ENCODE measurements around the gene OR5AN1.
"Not testable (repeated sequence)": the region's sequence is repeated elsewhere in the genome, so short reads cannot be mapped to it uniquely, and the experiment has no call there.

OR5AN1 gene, protein sequence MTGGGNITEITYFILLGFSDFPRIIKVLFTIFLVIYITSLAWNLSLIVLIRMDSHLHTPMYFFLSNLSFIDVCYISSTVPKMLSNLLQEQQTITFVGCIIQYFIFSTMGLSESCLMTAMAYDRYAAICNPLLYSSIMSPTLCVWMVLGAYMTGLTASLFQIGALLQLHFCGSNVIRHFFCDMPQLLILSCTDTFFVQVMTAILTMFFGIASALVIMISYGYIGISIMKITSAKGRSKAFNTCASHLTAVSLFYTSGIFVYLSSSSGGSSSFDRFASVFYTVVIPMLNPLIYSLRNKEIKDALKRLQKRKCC

DNA sequence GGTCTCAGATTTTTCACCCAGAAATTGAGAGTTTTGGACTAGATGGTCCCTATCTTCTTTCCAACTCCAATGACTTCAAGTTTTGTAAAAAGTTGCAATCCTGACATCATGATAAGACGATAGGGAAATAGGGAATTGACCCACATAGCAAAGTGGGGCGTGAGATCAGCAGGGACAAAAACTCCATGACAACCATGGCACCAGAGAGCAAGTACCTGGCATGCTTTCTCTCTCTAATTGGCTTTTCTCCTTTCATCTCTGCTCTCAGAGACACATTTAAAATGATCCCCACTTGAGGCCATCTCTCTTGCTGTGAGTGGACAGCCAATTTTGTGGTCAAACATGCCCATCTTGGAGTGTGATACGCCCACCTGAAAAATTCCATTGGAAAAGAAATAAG lies at the start of gene OR5AN1:
Gene OR5AN1 (plus strand): TSS at position 301 of the 400 bp plus-strand sequence. CDS start 5,564 bp downstream, outside the sequence.
- DNase-seq (ENCODE audit: low read depth): no peak

DNA sequence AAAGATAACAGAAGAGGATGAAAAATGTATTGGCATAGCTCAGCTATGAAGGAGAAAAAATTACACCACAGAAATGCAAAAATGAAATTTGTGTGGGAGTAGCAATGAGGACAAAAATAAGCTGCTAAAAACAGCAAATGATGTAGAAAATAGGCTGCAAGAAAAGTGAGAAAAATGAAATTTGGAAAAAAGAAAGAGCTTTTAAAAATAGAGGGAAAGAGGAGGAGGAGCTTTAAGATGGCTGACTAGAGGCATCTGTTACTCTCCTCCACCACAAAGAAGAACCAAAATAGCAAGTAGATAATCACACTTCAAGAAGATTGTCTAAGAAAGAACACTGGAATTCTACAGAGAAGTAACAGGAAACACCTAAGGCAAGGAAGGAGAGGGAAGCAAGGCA lies 23.7 kb upstream of the OR5AN1 start:
- no peak for DNase-seq (ENCODE audit: low read depth)

DNA sequence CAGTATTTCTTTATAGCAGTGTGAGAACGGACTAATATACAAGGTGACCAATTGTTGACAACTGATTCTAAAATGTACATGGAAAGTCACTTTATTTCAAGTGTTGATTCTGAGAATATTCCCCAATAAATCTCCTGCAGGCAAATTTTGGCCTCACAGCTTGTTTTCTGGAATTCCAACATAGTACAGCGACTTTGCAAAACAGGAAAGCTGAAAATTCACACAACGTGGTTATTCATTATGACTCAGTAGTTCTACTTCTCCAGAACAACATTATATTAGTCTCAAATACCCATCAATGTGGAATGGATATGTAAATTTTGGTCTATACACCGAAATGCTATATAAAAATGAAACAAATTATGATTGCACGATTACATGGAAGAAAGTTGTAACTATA lies 22.5 kb upstream of the OR5AN1 start:
- no peak for DNase-seq (ENCODE audit: low read depth)

DNA sequence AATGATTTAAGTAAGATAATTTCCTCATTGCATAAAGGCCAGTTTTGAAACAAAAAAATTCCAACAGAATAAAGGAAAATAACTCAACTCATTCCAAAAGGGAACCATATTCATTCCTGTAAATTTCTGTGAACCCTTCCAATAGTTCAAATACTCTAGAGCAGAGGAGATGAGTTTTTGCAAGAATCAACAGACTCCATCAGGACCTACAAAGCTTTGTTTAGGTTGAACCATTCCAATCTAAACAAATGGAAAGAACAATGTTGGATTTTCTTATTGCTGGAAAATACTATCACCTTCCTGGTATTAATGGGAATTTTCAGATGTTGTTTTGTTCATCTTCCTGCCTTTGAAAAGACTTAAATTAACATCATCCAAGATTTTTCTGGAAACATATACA lies 21.8 kb upstream of the OR5AN1 start:
- no peak for DNase-seq (ENCODE audit: low read depth)

DNA sequence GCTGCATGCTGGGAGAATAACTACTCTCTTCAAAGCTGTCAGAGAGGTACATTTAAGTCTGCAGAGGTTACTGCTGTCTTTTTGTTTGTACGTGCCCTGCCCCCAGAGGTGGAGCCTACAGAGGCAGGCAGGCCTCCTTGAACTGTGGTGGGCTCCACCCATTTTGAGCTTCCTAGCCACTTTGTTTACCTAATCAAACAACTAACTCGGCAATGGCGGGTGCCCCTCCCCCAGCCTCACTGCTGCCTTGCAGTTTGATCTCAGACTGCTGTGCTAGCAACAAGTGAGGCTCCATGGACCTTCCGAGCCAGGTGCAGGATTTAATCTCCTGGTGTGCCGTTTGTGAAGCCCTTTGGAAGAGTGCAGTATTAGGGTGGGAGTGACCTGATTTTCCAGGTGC lies 9.0 kb upstream of the OR5AN1 start:
- DNase-seq (ENCODE audit: low read depth): not testable (repeated sequence)

DNA sequence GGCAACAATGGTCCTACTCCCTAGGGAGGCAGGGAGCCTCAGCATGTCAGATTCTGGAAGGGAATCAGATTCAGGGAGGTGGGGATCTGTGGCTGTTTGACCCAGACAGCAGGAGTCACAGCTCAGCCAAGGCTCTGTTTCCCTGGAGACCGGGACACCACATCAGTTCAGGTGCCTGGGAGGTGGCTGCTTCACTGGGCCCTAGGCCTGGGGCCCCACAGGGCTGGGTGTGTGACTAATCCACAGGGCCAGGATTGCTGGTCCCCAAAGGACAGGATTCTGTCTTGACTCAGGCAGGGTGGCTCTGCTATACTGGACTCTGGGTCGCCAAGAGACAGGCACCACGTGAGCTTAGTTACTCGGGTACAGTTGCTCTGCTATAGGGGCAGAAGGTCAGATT lies 3.5 kb upstream of the OR5AN1 start:
- DNase-seq (ENCODE audit: low read depth): no peak

DNA sequence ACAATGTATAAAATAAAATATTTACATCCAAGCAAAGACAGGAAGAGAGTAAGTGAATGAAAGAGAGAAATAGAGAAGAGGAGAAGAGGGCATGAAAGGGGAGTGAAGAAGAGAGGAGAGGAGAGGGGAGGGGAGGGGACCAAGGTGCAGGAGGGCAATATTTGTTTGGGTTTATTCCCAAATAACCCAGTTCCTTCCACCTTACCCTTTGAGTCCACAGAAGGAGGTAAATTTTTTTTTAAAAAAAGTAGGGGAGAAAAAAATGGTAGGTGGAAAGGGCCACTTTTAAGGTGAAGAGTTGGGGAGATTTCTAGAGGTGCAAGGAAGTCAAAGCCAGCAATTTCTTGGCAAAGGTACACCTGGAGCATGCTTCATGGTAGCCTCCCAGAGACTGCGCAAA lies 2.1 kb upstream of the OR5AN1 start:
- no peak for DNase-seq (ENCODE audit: low read depth)

DNA sequence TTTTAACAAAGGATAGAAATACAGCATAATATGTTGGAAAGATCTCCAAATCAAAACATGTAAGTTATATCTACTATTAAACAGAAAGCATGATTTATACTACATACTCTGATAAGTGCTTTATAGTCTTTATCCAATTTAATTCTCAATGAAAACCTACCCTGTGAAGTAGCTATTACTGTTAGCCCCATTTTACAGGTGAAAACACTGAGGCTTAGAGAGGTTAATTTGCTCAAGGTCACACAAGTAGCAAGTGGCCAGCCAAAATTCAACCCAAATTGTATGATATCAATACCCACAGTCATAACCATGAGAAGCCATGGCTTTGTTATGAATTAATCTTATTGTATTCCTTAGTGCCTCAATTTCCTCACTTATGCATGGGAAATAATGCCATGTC lies 675 bp upstream of the OR5AN1 start:
- no peak for DNase-seq (ENCODE audit: low read depth)

DNA sequence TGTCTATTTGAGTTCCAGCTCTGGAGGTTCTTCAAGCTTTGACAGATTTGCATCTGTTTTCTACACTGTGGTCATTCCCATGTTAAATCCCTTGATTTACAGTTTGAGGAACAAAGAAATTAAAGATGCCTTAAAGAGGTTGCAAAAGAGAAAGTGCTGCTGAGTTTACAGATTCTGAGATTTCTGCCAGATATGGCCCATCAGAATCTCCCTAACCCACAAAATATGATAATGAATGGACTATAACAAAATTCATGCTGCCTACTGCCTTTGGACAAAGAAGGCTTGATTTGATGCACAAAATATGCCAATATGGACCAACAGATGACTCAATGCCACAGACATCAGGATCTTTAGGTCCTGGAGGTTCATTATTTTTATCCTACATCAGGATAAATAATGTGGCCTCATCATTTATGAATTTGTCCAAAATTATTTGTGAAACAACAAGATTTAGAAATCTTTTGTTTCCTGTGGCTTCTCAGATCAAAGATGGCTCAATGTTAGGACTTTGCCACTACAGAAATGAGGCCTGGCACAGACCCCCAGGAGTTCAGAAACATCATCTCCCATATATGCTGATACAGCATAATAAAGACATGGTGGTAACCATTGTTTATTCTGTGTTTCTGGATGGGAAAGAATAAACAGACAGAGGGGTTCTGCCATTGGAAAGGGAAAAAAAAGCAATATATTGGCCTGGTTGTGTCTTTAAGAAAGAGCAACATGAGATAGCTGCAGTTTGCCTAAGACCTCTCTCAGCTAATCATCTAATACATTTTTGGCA lies 6.7 kb downstream of the OR5AN1 start:
- no peak for DNase-seq (ENCODE audit: low read depth)

DNA sequence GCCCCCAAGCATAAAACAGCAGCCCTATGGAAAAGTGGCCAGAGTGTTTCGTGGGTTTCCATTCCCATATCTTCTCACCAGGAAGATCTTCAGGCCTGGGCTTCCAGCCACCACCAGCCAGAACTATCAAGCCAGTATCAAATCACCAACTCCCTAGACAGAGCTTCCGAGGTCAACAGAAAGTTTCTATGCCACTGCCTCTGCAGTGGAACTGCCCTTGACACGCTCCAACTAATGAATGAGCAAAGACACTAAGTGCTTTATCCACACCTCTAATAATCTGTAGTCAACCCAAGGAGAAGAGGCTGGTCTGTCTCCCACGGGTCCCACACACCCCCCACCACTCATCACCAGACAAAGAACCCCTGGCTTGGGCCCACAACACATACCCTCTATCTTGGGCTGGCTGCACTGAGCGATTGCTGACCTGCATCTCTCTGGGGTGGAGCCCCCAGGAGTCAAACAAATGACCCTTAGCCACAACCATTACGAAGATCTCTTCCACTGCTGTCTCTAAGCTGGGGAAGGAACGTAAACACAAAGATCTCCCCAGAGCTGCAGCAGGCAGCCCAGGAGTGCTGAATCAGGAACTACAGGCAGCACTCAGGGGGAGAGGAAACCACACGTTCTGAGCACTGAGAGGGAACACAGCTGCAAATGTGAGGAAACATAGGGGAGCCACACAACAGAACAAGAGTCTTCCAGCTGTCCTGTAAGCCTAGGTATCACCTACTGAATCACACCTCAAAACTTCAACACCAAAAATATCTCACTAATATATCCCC lies 9.7 kb downstream of the OR5AN1 start:
- no peak for DNase-seq (ENCODE audit: low read depth)

DNA sequence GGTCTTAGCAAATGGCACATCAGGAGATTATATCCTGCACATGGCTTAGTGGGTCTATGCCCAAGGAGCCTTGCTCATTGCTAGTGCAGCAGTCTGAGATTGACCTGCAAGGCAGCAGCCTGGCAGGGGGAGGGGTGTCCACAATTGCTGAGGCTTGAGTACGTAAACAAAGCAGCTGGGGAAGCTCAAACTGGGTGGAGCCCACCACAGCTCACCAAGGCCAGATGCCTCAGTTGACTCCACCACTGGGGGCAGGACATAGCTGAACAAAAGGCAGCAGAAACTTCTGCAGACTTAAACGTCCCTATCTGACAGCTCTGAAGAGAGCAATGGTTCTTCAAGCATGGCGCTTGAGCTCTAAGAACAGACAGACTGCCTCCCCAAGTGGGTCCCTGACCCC lies 13.6 kb downstream of the OR5AN1 start:
- not testable (repeated sequence) for DNase-seq (ENCODE audit: low read depth)

DNA sequence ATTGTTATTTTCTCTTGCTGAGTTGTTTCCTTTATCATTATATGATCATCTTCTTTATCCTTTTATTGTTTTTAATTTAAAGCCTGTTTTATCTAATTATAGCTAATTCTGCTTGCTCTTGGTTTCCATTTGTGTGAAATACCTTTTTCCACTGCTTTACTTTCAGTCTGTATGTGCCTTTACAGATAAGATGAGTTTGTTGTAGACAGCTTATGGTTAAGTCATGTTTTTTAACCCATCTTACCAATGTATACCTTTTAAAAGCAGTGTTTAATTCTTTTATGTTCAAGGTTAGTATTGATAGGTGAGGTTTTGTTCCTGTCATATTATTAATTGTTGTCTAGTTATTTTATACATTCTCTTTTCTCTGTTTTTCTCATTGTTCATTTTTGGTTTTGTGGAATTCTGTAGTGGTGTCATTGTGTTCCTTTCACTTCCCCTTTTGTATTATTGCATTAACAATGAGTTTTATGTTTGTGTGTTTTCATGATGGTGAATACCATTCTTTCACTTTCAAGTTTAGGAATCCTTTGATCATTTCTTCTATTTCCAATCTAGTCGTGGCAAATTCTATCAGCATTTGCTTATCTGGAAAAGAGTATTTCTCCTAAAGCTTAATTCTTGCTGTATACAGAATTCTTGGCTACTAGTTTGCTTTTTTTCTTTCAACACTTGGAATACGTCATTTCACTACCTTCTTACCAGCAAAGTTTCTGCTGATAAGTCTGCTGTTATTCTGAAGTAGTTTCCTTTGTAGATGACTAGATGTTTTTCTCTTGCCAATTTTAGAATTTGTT lies 21.8 kb downstream of the OR5AN1 start:
- no peak for DNase-seq (ENCODE audit: low read depth)

DNA sequence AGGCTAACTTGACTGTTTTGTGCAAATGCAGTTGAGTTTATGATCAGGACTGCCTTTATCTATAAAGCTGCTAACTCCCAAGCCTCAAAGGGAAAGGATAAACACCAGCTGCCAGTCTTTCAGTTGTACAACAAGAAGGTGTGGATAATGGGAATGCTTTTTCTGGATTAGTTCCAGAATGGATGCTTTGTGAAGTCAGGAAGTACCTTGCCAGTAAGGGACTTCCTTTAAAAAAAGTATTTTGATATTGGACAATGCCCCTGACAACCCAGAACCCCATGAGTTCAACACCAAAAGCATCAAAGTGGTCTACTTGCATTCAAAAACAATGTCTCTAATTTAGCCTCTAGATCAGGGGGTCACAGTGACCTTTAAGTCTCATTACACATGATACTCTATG lies 35.5 kb downstream of the OR5AN1 start:
- no peak for DNase-seq (ENCODE audit: low read depth)

DNA sequence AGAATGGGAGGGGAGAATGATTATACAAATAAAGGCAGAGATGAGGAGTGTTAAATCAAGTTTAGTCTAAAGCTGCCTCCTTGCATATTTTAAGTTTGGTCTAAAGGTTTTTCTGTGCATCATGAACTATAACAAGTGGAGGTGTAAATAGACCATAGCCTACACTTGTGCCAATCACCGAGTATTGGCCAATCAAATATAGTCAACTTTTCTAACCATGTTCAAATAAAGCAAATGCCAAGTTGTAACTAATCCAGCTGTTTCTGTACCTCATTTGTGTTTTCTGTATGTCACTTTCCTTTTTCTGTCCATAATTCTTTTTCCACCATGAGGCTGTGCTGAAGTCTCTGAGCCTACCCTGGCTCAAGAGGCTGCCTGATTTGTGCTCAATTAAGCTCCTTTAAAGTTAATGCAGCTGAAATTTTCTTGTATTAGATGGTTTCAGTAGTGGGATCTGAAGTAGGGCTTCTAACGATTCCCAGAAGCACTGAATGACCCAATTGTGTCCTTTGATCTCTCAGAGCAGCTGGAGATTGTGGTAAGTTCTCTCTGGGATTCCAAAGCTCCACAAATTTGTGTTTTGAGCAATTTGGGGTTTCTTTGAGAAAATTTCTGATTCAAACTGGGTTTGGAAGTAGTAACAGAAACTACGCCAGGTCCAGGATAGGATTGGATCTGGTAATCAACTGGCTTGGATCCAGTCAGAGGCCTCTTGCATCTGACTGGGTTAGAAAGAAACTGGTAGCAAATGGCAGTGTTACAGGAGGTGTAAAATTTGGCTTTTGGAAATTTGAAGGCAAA lies 42.0 kb downstream of the OR5AN1 start:
- no peak for DNase-seq (ENCODE audit: low read depth)

DNA sequence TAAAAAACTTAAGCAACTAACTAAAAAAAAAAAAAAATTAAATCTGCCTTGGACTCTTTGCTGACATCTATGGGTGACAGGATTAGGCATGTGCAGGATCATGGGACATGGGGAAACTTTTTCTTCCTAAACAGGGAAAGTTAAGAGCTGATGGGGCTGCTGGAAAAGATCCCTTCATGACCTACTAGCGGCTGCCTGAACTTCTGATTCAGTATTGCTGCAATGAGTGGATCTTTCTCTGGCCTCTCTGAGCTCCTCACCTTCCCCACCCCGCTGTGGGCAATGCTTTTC lies 42.5 kb downstream of the OR5AN1 start:
- DNase-seq (ENCODE audit: low read depth): no peak

DNA sequence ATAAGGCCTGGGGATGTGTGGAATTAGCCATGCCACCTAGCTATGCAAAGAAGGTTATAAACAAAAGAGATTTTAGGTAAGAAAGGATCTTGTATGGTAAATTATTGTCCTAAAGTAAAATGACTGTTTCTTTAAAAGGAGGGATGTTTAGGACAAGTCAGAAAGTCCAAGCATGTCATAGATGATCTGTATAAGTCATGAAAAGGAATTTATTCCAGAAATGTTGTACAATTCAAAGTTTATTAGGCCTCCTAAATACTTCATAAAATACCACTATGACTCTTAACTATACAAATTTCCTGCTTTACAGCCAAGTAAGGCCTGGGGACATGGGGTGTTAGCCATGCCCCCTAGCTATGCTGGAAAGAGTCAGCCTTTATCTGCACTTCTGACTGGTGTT lies 44.9 kb downstream of the OR5AN1 start:
- DNase-seq (ENCODE audit: low read depth): no peak

DNA sequence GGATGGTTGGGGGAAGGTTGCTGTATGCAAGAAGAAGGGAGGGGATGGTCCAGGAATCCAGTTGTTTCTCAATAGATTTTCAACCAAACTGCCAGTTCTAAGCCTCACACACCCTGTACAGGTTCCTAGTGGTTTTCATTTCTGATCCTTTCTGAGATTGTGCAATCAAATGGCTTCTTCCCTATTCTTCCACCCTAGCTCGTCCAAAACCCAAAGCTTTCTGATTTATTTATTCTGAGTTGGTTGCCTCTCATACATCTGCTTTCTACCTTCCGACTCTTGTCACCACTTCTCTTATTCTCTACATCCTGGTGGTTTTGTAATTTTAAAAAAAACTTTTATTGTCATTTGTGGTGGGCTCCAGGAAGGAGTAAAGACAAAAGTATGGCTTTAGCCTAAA lies 55.0 kb downstream of the OR5AN1 start:
- DNase-seq (ENCODE audit: low read depth): no peak

DNA sequence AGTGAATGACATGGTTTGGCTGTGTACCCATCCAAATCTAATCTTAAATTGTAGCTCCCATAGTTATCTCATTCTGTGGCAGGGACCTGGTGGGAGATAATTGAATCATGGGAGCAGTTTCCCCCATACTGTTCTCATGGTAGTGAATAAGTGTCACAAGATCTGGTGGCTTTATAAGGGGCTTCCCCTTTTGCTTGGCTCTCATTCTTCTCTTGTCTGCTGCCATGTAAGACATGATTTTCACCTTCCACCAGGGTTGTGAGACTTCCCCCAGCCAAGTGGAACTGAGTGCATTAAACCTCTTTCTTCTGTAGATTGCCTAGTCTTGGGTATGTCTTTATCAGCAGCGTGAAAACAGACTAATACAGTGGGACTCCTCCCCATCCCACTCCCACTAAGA lies 56.4 kb downstream of the OR5AN1 start:
- DNase-seq (ENCODE audit: low read depth): no peak

DNA sequence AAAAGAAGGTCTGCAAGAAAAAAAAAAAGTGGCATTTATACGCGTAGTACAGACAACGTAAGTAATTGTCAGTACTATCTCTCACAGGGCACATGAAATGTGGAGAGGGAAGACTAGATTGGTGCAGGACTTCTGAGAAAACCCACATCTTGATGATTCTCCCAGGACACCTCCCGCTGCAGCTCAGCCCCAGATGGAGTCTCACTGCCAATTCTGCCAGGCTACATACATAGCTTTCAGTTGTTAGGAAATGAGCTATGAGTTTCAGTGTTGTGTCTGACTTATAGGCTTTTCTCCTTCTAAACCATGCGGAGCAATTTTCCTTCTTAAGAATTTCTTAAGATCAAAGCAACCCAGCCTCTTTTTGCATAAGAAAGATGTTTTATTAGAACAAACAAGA lies 57.9 kb downstream of the OR5AN1 start:
- DNase-seq (ENCODE audit: low read depth): no peak

DNA sequence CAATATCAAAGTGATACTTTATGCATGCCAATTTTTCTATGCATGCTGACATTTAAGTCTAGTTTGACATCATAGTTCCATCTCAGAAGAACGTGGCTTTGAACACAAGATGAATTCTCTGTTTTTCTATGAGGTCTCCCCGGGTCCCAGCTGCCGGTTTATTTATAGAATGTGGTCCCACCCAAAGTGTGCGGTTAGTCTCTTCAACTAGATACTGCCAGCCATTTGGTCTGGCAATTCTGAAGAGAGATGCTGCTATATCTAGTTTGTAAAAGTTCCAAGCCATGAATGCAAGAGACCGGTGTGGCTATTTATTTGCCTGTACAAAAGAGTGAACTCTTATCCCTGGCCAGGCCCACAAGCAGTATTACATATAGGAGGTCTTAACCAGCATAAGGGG lies 58.3 kb downstream of the OR5AN1 start:
- DNase-seq (ENCODE audit: low read depth): no peak

DNA sequence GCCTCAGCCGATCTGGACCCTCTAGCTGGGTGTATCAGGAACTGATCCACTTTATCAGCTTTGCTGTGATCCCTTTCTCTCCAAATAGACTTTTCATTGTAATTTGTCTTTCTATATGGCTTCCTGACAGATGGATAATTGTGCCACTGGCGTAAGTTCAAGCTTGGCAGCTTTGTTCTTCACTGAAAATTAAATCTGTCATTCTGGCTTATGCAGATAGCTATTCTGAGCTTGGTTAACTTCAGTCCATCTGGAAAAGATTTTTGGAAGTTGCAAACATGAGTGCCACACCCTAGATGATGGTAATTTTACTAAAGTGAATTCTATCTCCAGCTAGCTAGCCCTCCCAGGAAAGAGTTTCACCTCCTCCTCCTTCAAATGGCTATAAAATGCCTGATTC lies 59.5 kb downstream of the OR5AN1 start:
- DNase-seq (ENCODE audit: low read depth): no peak

Data from stimulated activated CD8-positive, alpha-beta memory T cell treated with anti-CD3 and anti-CD28 coated beads, Interleukin-12 subunit alpha, Interleukin-12 subunit beta, amount 100 ng/mL, for 1 hour (primary cell).